OCI-LY7 (cell line): ENCODE results near the gene UBA3.

Experiments
- EZH2phosphoT487 ChIP-seq: fragments of 200-600 bp; sonication (generic); IDR thresholded peaks from 2 replicates; pipeline ENCODE4 v1.6.1; 2018; ENCODE audit warnings: low read depth, borderline replicate concordance, mild to moderate bottlenecking, mixed run types, antibody characterized with exemption, low read length, moderate library complexity, mixed read lengths
- TF ChIP-seq, protein P1 (sequence below): fragments of 200-600 bp; sonication (generic); conservative IDR thresholded peaks from 2 replicates; pipeline ENCODE4 v1.5.1; 2014; ENCODE audit warnings: mild to moderate bottlenecking, antibody characterized with exemption, low read length, moderate library complexity, mixed read lengths

GRCh38 chr3:69113536-69113935 is 33.4 kb upstream of the UBA3 start:
- no peak for TF ChIP-seq EZH2phosphoT487
- TF ChIP-seq, protein P1, sequence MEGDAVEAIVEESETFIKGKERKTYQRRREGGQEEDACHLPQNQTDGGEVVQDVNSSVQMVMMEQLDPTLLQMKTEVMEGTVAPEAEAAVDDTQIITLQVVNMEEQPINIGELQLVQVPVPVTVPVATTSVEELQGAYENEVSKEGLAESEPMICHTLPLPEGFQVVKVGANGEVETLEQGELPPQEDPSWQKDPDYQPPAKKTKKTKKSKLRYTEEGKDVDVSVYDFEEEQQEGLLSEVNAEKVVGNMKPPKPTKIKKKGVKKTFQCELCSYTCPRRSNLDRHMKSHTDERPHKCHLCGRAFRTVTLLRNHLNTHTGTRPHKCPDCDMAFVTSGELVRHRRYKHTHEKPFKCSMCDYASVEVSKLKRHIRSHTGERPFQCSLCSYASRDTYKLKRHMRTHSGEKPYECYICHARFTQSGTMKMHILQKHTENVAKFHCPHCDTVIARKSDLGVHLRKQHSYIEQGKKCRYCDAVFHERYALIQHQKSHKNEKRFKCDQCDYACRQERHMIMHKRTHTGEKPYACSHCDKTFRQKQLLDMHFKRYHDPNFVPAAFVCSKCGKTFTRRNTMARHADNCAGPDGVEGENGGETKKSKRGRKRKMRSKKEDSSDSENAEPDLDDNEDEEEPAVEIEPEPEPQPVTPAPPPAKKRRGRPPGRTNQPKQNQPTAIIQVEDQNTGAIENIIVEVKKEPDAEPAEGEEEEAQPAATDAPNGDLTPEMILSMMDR = no peak
